Thoracic aorta (tissue), 2 donors: ENCODE data around the gene ATAD1. TPM values are rescaled to one million over a fixed set of nuclear protein-coding genes. Genes with fewer than 3 reads are reported as not detected.
"Not testable (repeated sequence)": the region's sequence is repeated elsewhere in the genome, so short reads cannot be mapped to it uniquely, and the experiment has no call there.

Experiments
- ATAC-seq: fragments of 150-250 bp; one replicate; pipeline ENCODE4 v1.8.0; 2017; ENCODE audit warnings: low read depth; ENCODE audit not compliant: insufficient number of reproducible peaks, low FRiP score
- DNase-seq: peaks from one replicate; pipeline ENCODE4 v3.0.0-alpha.2; 2020; ENCODE audit warnings: low spot score
- H3K27ac ChIP-seq, 2 donors: fragments of 200-600 bp; sonication (generic); 1 replicate in 1 of 2; 2 replicates in 1 of 2; pipeline ENCODE4 v1.5.1; 2016; ENCODE audit warnings: mild to moderate bottlenecking in 2 of 2, moderate library complexity in 2 of 2
- H3K27me3 ChIP-seq: fragments of 200-600 bp; sonication (generic); replicated peaks from 2 replicates; pipeline ENCODE4 v1.6.0; 2016; ENCODE audit warnings: mild to moderate bottlenecking; ENCODE audit not compliant: insufficient read depth
- H3K36me3 ChIP-seq: fragments of 200-600 bp; sonication (generic); one replicate; pipeline ENCODE4 v1.5.1; 2016
- H3K4me1 ChIP-seq, 2 donors: fragments of 200-600 bp; sonication (generic); 1 replicate in 1 of 2; 2 replicates in 1 of 2; pipeline versions ENCODE4 v1.5.1 to v1.6.0; 2016; ENCODE audit warnings: low read depth in 2 of 2, mild to moderate bottlenecking in 1 of 2; ENCODE audit not compliant: control insufficient read depth in 1 of 2
- H3K4me3 ChIP-seq: fragments of 200-600 bp; sonication (generic); 2 replicates; pipeline ENCODE4 v1.5.1; 2016; ENCODE audit warnings: mild to moderate bottlenecking
- H3K9me3 ChIP-seq: fragments of 200-600 bp; sonication (generic); 2 replicates; pipeline ENCODE4 v1.5.1; 2016
- CTCF ChIP-seq: fragments of 200-600 bp; sonication (generic); IDR thresholded peaks from one replicate; pipeline ENCODE4 v1.5.1; 2019; ENCODE audit warnings: antibody characterized with exemption
- total RNA-seq, 2 donors: library from RNA; depleted of rRNA; stranded (reverse); fragments of >200 nt; gene quantifications; one replicate each; pipeline versions ENCODE4 v1.1.0 to v1.2.3, GENCODE V29; 2016

ATAD1 gene
- total RNA-seq, 2 donors from 2014 or later: 25.3 to 29.1 TPM

- H3K4me1 ChIP-seq: no peaks in the 10 kb centered on the region
- no peak for TF ChIP-seq CTCF
- no peak overlapping the region for H3K27ac ChIP-seq
- no peaks in the 10 kb centered on the region for H3K27me3 ChIP-seq
- no peaks in the 10 kb centered on the region for H3K36me3 ChIP-seq
- no peak overlapping the region for H3K4me3 ChIP-seq
- no peaks in the 10 kb centered on the region for H3K9me3 ChIP-seq
- no peak for DNase-seq
- no peak for ATAC-seq
These were observed 77.8 kb downstream of the ATAD1 start for GRCh38 chr10:87740254-87740655.

DNA sequence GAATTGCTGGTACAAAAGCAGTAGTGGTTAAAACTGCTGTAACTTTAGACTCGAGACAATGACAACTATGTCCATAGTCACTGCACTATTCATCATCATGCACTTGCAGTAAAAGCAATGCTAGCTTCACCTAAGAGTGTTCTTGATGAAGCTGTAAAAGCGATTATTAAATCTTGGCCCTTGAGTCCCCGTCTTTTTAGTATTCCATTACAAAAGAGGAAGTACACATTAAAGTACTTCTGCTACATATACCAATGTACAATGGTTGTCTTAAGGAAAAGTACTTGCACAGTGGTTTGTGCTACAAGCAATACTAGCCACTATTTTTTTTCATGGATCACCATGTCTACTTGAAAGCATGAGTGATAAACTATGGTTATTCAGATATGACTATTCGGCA, 78.3 kb downstream of the ATAD1 start:
- Histone ChIP-seq H3K9me3 (no peaks in the 10 kb centered on the region), H3K4me1 (peaks cover 0 to 4% of the 10 kb centered on the region in 2 donors), H3K4me3 (no peak overlapping the region), H3K27me3 (no peaks in the 10 kb centered on the region), H3K36me3 (no peaks in the 10 kb centered on the region), H3K27ac (no peak overlapping the region)
- ATAC-seq: no peak
- no peak for DNase-seq
- TF ChIP-seq CTCF: no peak

DNA sequence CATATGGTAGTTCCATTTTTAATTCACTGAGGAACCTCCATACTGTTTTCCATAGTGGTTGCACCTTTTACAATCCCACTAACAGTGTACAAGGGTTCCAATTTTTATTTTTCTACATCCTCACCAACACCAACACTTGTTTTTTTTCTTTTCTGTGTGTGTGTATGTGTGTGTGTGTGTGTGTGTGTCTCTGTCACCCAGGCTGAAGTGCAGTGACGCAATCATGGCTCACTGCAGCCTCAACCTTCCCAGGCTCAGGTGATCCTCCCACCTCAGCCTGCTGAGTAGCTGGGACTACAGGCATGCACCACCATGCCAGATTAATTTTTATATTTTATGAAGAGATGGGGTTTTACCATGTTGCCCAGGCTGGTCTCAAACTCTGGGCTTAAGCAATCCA, 79.8 kb downstream of the ATAD1 start:
- not testable (repeated sequence) for H3K4me1 ChIP-seq, H3K27me3 ChIP-seq, H3K27ac ChIP-seq, H3K4me3 ChIP-seq, DNase-seq, ATAC-seq, H3K9me3 ChIP-seq, H3K36me3 ChIP-seq

- TF ChIP-seq CTCF: peak; percentile 81
- Histone ChIP-seq H3K27me3 (no peaks in the 10 kb centered on the region), H3K4me1 (peaks cover 0 to 6% of the 10 kb centered on the region in 2 donors), H3K4me3 (no peak overlapping the region), H3K27ac (no peak overlapping the region), H3K36me3 (no peaks in the 10 kb centered on the region), H3K9me3 (no peaks in the 10 kb centered on the region)
- DNase-seq: no peak
- peak; percentile 51 for ATAC-seq
These were observed 82.8 kb downstream of the ATAD1 start for GRCh38 chr10:87734987-87735827.

GRCh38 chr10:87733081-87733480, 84.9 kb downstream of the ATAD1 start:
- H3K27me3 ChIP-seq: no peaks in the 10 kb centered on the region
- H3K9me3 ChIP-seq: no peaks in the 10 kb centered on the region
- H3K4me3 ChIP-seq: no peak overlapping the region
- DNase-seq: no peak
- no peak overlapping the region for H3K27ac ChIP-seq
- H3K36me3 ChIP-seq: no peaks in the 10 kb centered on the region
- peaks cover 0 to 6% of the 10 kb centered on the region in 2 donors for H3K4me1 ChIP-seq
- TF ChIP-seq CTCF: no peak
- ATAC-seq: no peak

DNA sequence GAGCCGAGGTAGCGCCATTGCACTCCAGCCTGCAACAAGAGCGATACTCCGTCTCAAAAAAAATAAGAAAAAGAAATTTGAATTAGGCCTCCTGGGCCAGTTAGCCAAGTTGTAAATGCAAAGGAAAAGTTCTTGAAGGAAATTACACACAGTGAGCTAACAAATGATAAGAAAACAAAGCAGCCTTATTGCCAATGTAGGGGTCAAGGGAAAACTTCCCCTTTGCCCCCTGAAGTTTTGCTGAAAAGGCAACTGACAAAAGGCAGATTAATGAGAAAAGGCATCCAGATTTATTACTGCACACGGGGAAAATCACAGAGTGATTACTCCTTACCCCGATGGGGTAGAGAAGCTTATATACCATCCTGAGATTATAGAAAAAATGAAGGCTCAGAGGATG, 88.1 kb downstream of the ATAD1 start:
- Histone ChIP-seq H3K27ac (no peak overlapping the region), H3K27me3 (no peaks in the 10 kb centered on the region), H3K36me3 (no peaks in the 10 kb centered on the region), H3K4me1 (peaks cover 0 to 4% of the 10 kb centered on the region in 2 donors), H3K9me3 (no peaks in the 10 kb centered on the region), H3K4me3 (no peak overlapping the region)
- DNase-seq: no peak
- TF ChIP-seq CTCF: no peak
- ATAC-seq: no peak
